WTC11 (cell line): ENCODE data around the gene PRTFDC1. TPM values are rescaled to one million over a fixed set of nuclear protein-coding genes. Genes with fewer than 3 reads are reported as not detected.
A peak's percentile ranks its signal among the peaks of the same experiment; 100 is the strongest.
"Not testable (repeated sequence)": the region's sequence is repeated elsewhere in the genome, so short reads cannot be mapped to it uniquely, and the experiment has no call there.

Experiments used
- ATAC-seq: fragments of 200-7000 bp; cut with Tn5 transposase; 2 replicates; pipeline ENCODE4 v1.10.0; 2021; ENCODE audit warnings: mild to moderate bottlenecking, moderate library complexity
- CTCF ChIA-PET: fragments of 300-600 bp; sonication (Branson Sonifier 250); formaldehyde crosslinking; loops from one replicate; lab custom pipeline; 2021; ENCODE audit warnings: antibody characterized with exemption; lab: Charles Lee
- POLR2A ChIA-PET: fragments of 350-600 bp; sonication (Branson Sonifier 250); formaldehyde crosslinking; loops from one replicate; lab custom pipeline; 2021; ENCODE audit warnings: antibody characterized with exemption; lab: Charles Lee
- DNase-seq: peaks from one replicate; pipeline ENCODE4 v3.0.0; 2021; ENCODE audit warnings: low spot score
- H3K27ac Mint-ChIP-seq: 2 replicates; pipeline ENCODE4 v1.8.0; 2021; ENCODE audit warnings: mixed read lengths
- H3K27me3 Mint-ChIP-seq: 2 replicates; pipeline ENCODE4 v1.8.0; 2021; ENCODE audit warnings: low read depth, mild to moderate bottlenecking, moderate library complexity, mixed read lengths
- H3K36me3 Mint-ChIP-seq: 2 replicates; pipeline ENCODE4 v1.8.0; 2021; ENCODE audit warnings: mixed read lengths
- H3K4me1 Mint-ChIP-seq: 2 replicates; pipeline ENCODE4 v1.8.0; 2022; ENCODE audit warnings: mixed read lengths
- H3K4me3 Mint-ChIP-seq: 2 replicates; pipeline ENCODE4 v1.8.0; 2021; ENCODE audit warnings: mild to moderate bottlenecking, moderate library complexity, mixed read lengths
- H3K9me3 Mint-ChIP-seq: 2 replicates; pipeline ENCODE4 v1.8.0; 2021; ENCODE audit warnings: mixed read lengths
- ARID4B ChIP-seq: sonication (generic); formaldehyde crosslinking; IDR thresholded peaks from 2 replicates; pipeline ENCODE4 v1.8.0; 2023; ENCODE audit warnings: missing genetic modification reagents, mild to moderate bottlenecking, borderline replicate concordance
- ATF6 ChIP-seq: sonication (generic); formaldehyde crosslinking; IDR thresholded peaks from 2 replicates; pipeline ENCODE4 v1.8.1; 2023; ENCODE audit warnings: mild to moderate bottlenecking, missing genetic modification reagents
- E2F5 ChIP-seq: sonication (generic); formaldehyde crosslinking; IDR thresholded peaks from 2 replicates; pipeline ENCODE4 v1.8.1; 2022; ENCODE audit warnings: mild to moderate bottlenecking, moderate library complexity, missing genetic modification reagents
- EMX1 ChIP-seq: fragments of 250-450 bp; sonication (Bioruptor Pico); IDR thresholded peaks from 2 replicates; pipeline ENCODE4 v1.8.0; 2021; ENCODE audit warnings: mild to moderate bottlenecking
- ERG ChIP-seq: fragments of 250-450 bp; sonication (Bioruptor Pico); IDR thresholded peaks from 2 replicates; pipeline ENCODE4 v1.8.0; 2021; ENCODE audit warnings: mild to moderate bottlenecking
- ESRRA ChIP-seq: sonication (generic); formaldehyde crosslinking; IDR thresholded peaks from 2 replicates; pipeline ENCODE4 v1.8.1; 2022; ENCODE audit warnings: mild to moderate bottlenecking, missing genetic modification reagents, borderline replicate concordance
- FOXP4 ChIP-seq: sonication (generic); formaldehyde crosslinking; IDR thresholded peaks from 2 replicates; pipeline ENCODE4 v1.8.0; 2022; ENCODE audit warnings: mild to moderate bottlenecking, missing genetic modification reagents
- JAZF1 ChIP-seq: fragments of 250-450 bp; sonication (Bioruptor Pico); IDR thresholded peaks from 2 replicates; pipeline ENCODE4 v1.9.0; 2021; ENCODE audit warnings: moderate library complexity, mild to moderate bottlenecking, inconsistent platforms
- KAT7 ChIP-seq: sonication (generic); formaldehyde crosslinking; IDR thresholded peaks from 2 replicates; pipeline ENCODE4 v1.8.1; 2023; ENCODE audit warnings: missing genetic modification reagents, mild to moderate bottlenecking, borderline replicate concordance
- NFYB ChIP-seq: sonication (generic); formaldehyde crosslinking; conservative IDR thresholded peaks from 2 replicates; pipeline ENCODE4 v1.8.0; 2022; ENCODE audit warnings: low read depth, missing genetic modification reagents
- NR2C2 ChIP-seq: sonication (generic); formaldehyde crosslinking; IDR thresholded peaks from 2 replicates; pipeline ENCODE4 v1.8.0; 2022; ENCODE audit warnings: mild to moderate bottlenecking, missing genetic modification reagents
- NR3C1 ChIP-seq: sonication (generic); formaldehyde crosslinking; conservative IDR thresholded peaks from 2 replicates; pipeline ENCODE4 v1.8.1; 2023; ENCODE audit warnings: low read depth, mild to moderate bottlenecking, missing genetic modification reagents
- TEAD1 ChIP-seq: sonication (generic); formaldehyde crosslinking; IDR thresholded peaks from 2 replicates; pipeline ENCODE4 v1.8.0; 2022; ENCODE audit warnings: mild to moderate bottlenecking, missing genetic modification reagents
- USF1 ChIP-seq: sonication (generic); formaldehyde crosslinking; IDR thresholded peaks from 2 replicates; pipeline ENCODE4 v1.8.0; 2022; ENCODE audit warnings: mild to moderate bottlenecking, missing genetic modification reagents
- ZBTB21 ChIP-seq: sonication (generic); formaldehyde crosslinking; IDR thresholded peaks from 2 replicates; pipeline ENCODE4 v1.8.1; 2023; ENCODE audit warnings: mild to moderate bottlenecking, missing genetic modification reagents, borderline replicate concordance
- ZNF317 ChIP-seq: sonication (generic); formaldehyde crosslinking; IDR thresholded peaks from 2 replicates; pipeline ENCODE4 v1.8.1; 2023; ENCODE audit warnings: low read depth, mild to moderate bottlenecking, moderate library complexity, missing genetic modification reagents, borderline replicate concordance
- ZNF423 ChIP-seq: fragments of 250-450 bp; sonication (Bioruptor Pico); IDR thresholded peaks from 2 replicates; pipeline ENCODE4 v2.1.2; 2022; ENCODE audit warnings: mild to moderate bottlenecking, moderate library complexity
- total RNA-seq: library from RNA; stranded (reverse); gene quantifications from 3 replicates; pipeline ENCODE4 v1.2.3, GENCODE V29; 2021

Gene PRTFDC1
- total RNA-seq, 1 experiment from 2014 or later: 6.1 TPM

GRCh38 chr10:24958721-24959381 is 6.4 kb upstream of the PRTFDC1 start (continued):
- no peak for TF ChIP-seq USF1 (CRISPR knock-in tag)
- no peak for TF ChIP-seq ERG
- TF ChIP-seq NR3C1: no peak
- no peak for TF ChIP-seq ARID4B (CRISPR knock-in tag)
- no peak for TF ChIP-seq ZBTB21 (CRISPR knock-in tag)
- no peak for TF ChIP-seq E2F5 (CRISPR knock-in tag)
- no peak for TF ChIP-seq ESRRA (CRISPR knock-in tag)
- TF ChIP-seq KAT7: no peak
- TF ChIP-seq TEAD1: no peak

- DNase-seq: no peak
- Mint-ChIP-seq H3K36me3 (no peaks in the 10 kb centered on the region), H3K4me3 (no peak overlapping the region), H3K4me1 (peaks cover 32% of the 10 kb centered on the region), H3K27me3 (no peaks in the 10 kb centered on the region), H3K9me3 (no peaks in the 10 kb centered on the region)
- ATAC-seq: no peak
- ChIA-PET CTCF (no interaction called here), POLR2A (no interaction called here)
- no peak for TF ChIP-seq NR2C2
- TF ChIP-seq, all 79 proteins: peak for 0
- H3K27ac Mint-ChIP-seq: no peak overlapping the region; the same call in 1 of the 2 replicates
Observed at GRCh38 chr10:24958091-24958720, 5.8 kb upstream of the PRTFDC1 start.

- H3K4me3 Mint-ChIP-seq, H3K36me3 Mint-ChIP-seq, CTCF ChIA-PET, H3K27ac Mint-ChIP-seq, DNase-seq, H3K9me3 Mint-ChIP-seq, POLR2A ChIA-PET, H3K27me3 Mint-ChIP-seq, ATAC-seq: not testable (repeated sequence)
- peaks cover 32% of the 10 kb centered on the region for H3K4me1 Mint-ChIP-seq
Observed at GRCh38 chr10:24957624-24958051, 5.2 kb upstream of the PRTFDC1 start.

- Mint-ChIP-seq H3K27me3 (no peaks in the 10 kb centered on the region), H3K4me1 (peaks cover 40% of the 10 kb centered on the region), H3K36me3 (no peaks in the 10 kb centered on the region), H3K27ac (peak overlapping the region; percentile 84), H3K4me3 (peak overlapping the region; percentile 75), H3K9me3 (no peaks in the 10 kb centered on the region)
- ATAC-seq (no peak), DNase-seq (no peak)
- ChIA-PET CTCF (interaction anchor here (0.6 kb wide), 1 partner anchor 160 kb away, joined by 7 read pairs; no protein-coding TSS in a partner anchor), POLR2A (interaction anchor here (0.6 to 1.0 kb wide), 6 partner anchors 63 to 727 kb away, joined by 3 to 10 read pairs (median 5); partner anchors contain the start of genes ENKUR and THNSL1)
- no peak for TF ChIP-seq NFYB (CRISPR knock-in tag)
- no peak for TF ChIP-seq ATF6 (CRISPR knock-in tag)
- no peak for TF ChIP-seq FOXP4 (CRISPR knock-in tag)
- no peak for TF ChIP-seq JAZF1 (CRISPR knock-in tag)
- no peak for TF ChIP-seq ZNF423 (CRISPR knock-in tag)
- no peak for TF ChIP-seq ZNF317
- no peak for TF ChIP-seq EMX1 (CRISPR knock-in tag)
Observed at GRCh38 chr10:24953675-24954074, 1.3 kb upstream of the PRTFDC1 start.
